SK-N-SH (cell line): ENCODE data around the gene CT45A5.
"Not testable (repeated sequence)": the region's sequence is repeated elsewhere in the genome, so short reads cannot be mapped to it uniquely, and the experiment has no call there.

Experiments used
- CTCF ChIP-seq: fragments of 200-600 bp; sonication (generic); IDR thresholded peaks from 2 replicates; pipeline ENCODE4 v1.6.1; 2017; ENCODE audit warnings: antibody characterized with exemption, mild to moderate bottlenecking, moderate library complexity
- JUND ChIP-seq: IDR thresholded peaks from 2 replicates; pipeline ENCODE4 v1.4.0; 2012
- NRF1 ChIP-seq: IDR thresholded peaks from 2 replicates; pipeline ENCODE4 v1.6.1; 2012; ENCODE audit warnings: low read depth, mild to moderate bottlenecking, low read length
- RFX5 ChIP-seq: IDR thresholded peaks from 2 replicates; pipeline ENCODE4 v1.6.1; 2012; ENCODE audit warnings: mild to moderate bottlenecking, improper control_type of control experiment, low read length

- not testable (repeated sequence) for TF ChIP-seq RFX5, NRF1, CTCF, JUND
Observed at GRCh38 chrX:135802687-135803086, 17.4 kb upstream of the CT45A5 start, which contains the start of gene CT45A6.
